ENCODE data around the gene GJD2.

The GJD2 gene

GRCh38 chr15:34786206-34786605 lies 31.4 kb upstream of the GJD2 start:
- Mint-ChIP-seq H3K27ac (no peak overlapping the region), H3K27me3 (peaks cover 24% of the 10 kb centered on the region), H3K36me3 (ENCODE audit: low read depth) (no peaks in the 10 kb centered on the region), H3K9me3 (peaks cover 6% of the 10 kb centered on the region), H3K4me1 (no peaks in the 10 kb centered on the region), H3K4me3 (no peak overlapping the region)
- DNase-seq (no peak), ATAC-seq (no peak)

GRCh38 chr15:34783991-34784390 lies 29.2 kb upstream of the GJD2 start:
- Mint-ChIP-seq H3K4me3 (no peak overlapping the region), H3K27ac (no peak overlapping the region), H3K9me3 (peaks cover 16% of the 10 kb centered on the region), H3K27me3 (peaks cover 13% of the 10 kb centered on the region), H3K36me3 (ENCODE audit: low read depth) (no peaks in the 10 kb centered on the region), H3K4me1 (no peaks in the 10 kb centered on the region)
- ATAC-seq (no peak), DNase-seq (no peak)

- no peaks in the 10 kb centered on the region for H3K36me3 Mint-ChIP-seq (ENCODE audit: low read depth)
- H3K9me3 Mint-ChIP-seq, result peaks cover 16% of the 10 kb centered on the region
- no peaks in the 10 kb centered on the region for H3K4me1 Mint-ChIP-seq
- H3K27me3 Mint-ChIP-seq, result peaks cover 13% of the 10 kb centered on the region
- ATAC-seq (no peak), DNase-seq (no peak)
- no peak overlapping the region for H3K4me3 Mint-ChIP-seq
- H3K27ac Mint-ChIP-seq, result no peak overlapping the region
These were observed 28.6 kb upstream of the GJD2 start for GRCh38 chr15:34783431-34783830.

GRCh38 chr15:34782901-34783300 lies 28.1 kb upstream of the GJD2 start:
- no peak for ATAC-seq
- peaks cover 13% of the 10 kb centered on the region for H3K27me3 Mint-ChIP-seq
- no peak overlapping the region for H3K4me3 Mint-ChIP-seq
- H3K4me1 Mint-ChIP-seq, result no peaks in the 10 kb centered on the region
- DNase-seq, result no peak
- peaks cover 16% of the 10 kb centered on the region for H3K9me3 Mint-ChIP-seq
- H3K36me3 Mint-ChIP-seq (ENCODE audit: low read depth), result no peaks in the 10 kb centered on the region
- H3K27ac Mint-ChIP-seq, result no peak overlapping the region

GRCh38 chr15:34780725-34781124 lies 25.9 kb upstream of the GJD2 start:
- Mint-ChIP-seq H3K9me3 (peaks cover 16% of the 10 kb centered on the region), H3K4me1 (no peaks in the 10 kb centered on the region), H3K36me3 (ENCODE audit: low read depth) (no peaks in the 10 kb centered on the region), H3K4me3 (no peak overlapping the region), H3K27me3 (peaks cover 10% of the 10 kb centered on the region), H3K27ac (no peak overlapping the region)
- no peak for DNase-seq
- ATAC-seq, result no peak

GRCh38 chr15:34776606-34777105 lies 21.9 kb upstream of the GJD2 start:
- ATAC-seq, result no peak
- H3K9me3 Mint-ChIP-seq, result peaks cover 15% of the 10 kb centered on the region
- H3K36me3 Mint-ChIP-seq (ENCODE audit: low read depth), result no peaks in the 10 kb centered on the region
- H3K4me3 Mint-ChIP-seq, result no peak overlapping the region
- peaks cover 15% of the 10 kb centered on the region for H3K27me3 Mint-ChIP-seq
- DNase-seq, result no peak
- H3K27ac Mint-ChIP-seq, result no peak overlapping the region
- no peaks in the 10 kb centered on the region for H3K4me1 Mint-ChIP-seq

GRCh38 chr15:34773917-34774316 lies 19.1 kb upstream of the GJD2 start:
- DNase-seq, result no peak
- Mint-ChIP-seq H3K9me3 (no peaks in the 10 kb centered on the region), H3K4me1 (no peaks in the 10 kb centered on the region), H3K4me3 (no peak overlapping the region), H3K36me3 (ENCODE audit: low read depth) (no peaks in the 10 kb centered on the region), H3K27me3 (peaks cover 12% of the 10 kb centered on the region), H3K27ac (no peak overlapping the region)
- no peak for ATAC-seq

GRCh38 chr15:34773013-34773412 lies 18.2 kb upstream of the GJD2 start:
- Mint-ChIP-seq H3K9me3 (no peaks in the 10 kb centered on the region), H3K4me3 (no peak overlapping the region), H3K27me3 (peaks cover 12% of the 10 kb centered on the region), H3K4me1 (no peaks in the 10 kb centered on the region), H3K36me3 (ENCODE audit: low read depth) (no peaks in the 10 kb centered on the region), H3K27ac (no peak overlapping the region)
- no peak for DNase-seq
- no peak for ATAC-seq

- ATAC-seq, result no peak
- no peaks in the 10 kb centered on the region for H3K36me3 Mint-ChIP-seq (ENCODE audit: low read depth)
- H3K4me3 Mint-ChIP-seq, result no peak overlapping the region
- H3K27me3 Mint-ChIP-seq, result peaks cover 12% of the 10 kb centered on the region
- no peaks in the 10 kb centered on the region for H3K9me3 Mint-ChIP-seq
- no peak for DNase-seq
- H3K4me1 Mint-ChIP-seq, result no peaks in the 10 kb centered on the region
- H3K27ac Mint-ChIP-seq, result no peak overlapping the region
These were observed 17.5 kb upstream of the GJD2 start for GRCh38 chr15:34772312-34772711.

GRCh38 chr15:34769711-34770110 lies 14.9 kb upstream of the GJD2 start:
- ATAC-seq (no peak), DNase-seq (no peak)
- no peak overlapping the region for H3K4me3 Mint-ChIP-seq
- no peaks in the 10 kb centered on the region for H3K4me1 Mint-ChIP-seq
- H3K27me3 Mint-ChIP-seq, result peaks cover 8% of the 10 kb centered on the region
- no peaks in the 10 kb centered on the region for H3K9me3 Mint-ChIP-seq
- H3K27ac Mint-ChIP-seq, result no peak overlapping the region
- H3K36me3 Mint-ChIP-seq (ENCODE audit: low read depth), result no peaks in the 10 kb centered on the region

- H3K4me1 Mint-ChIP-seq, result no peaks in the 10 kb centered on the region
- peaks cover 6% of the 10 kb centered on the region for H3K27me3 Mint-ChIP-seq
- DNase-seq, result no peak
- no peaks in the 10 kb centered on the region for H3K36me3 Mint-ChIP-seq (ENCODE audit: low read depth)
- no peak overlapping the region for H3K27ac Mint-ChIP-seq
- H3K9me3 Mint-ChIP-seq, result no peaks in the 10 kb centered on the region
- H3K4me3 Mint-ChIP-seq, result no peak overlapping the region
- no peak for ATAC-seq
These were observed 13.7 kb upstream of the GJD2 start for GRCh38 chr15:34768530-34768929.

GRCh38 chr15:34765741-34766140 lies 10.9 kb upstream of the GJD2 start:
- DNase-seq, result no peak
- H3K27ac Mint-ChIP-seq, result no peak overlapping the region
- no peaks in the 10 kb centered on the region for H3K36me3 Mint-ChIP-seq (ENCODE audit: low read depth)
- no peak overlapping the region for H3K4me3 Mint-ChIP-seq
- no peaks in the 10 kb centered on the region for H3K9me3 Mint-ChIP-seq
- no peaks in the 10 kb centered on the region for H3K4me1 Mint-ChIP-seq
- H3K27me3 Mint-ChIP-seq, result peaks cover 6% of the 10 kb centered on the region
- ATAC-seq, result no peak

GRCh38 chr15:34760909-34761308 lies 6.1 kb upstream of the GJD2 start:
- ATAC-seq (no peak), DNase-seq (no peak)
- Mint-ChIP-seq H3K27me3 (peaks cover 25% of the 10 kb centered on the region), H3K27ac (no peak overlapping the region), H3K36me3 (ENCODE audit: low read depth) (no peaks in the 10 kb centered on the region), H3K4me1 (no peaks in the 10 kb centered on the region), H3K4me3 (no peak overlapping the region), H3K9me3 (no peaks in the 10 kb centered on the region)

GRCh38 chr15:34759992-34760391 lies 5.2 kb upstream of the GJD2 start:
- Mint-ChIP-seq H3K4me1 (no peaks in the 10 kb centered on the region), H3K27ac (no peak overlapping the region), H3K9me3 (no peaks in the 10 kb centered on the region), H3K36me3 (ENCODE audit: low read depth) (no peaks in the 10 kb centered on the region), H3K27me3 (peaks cover 33% of the 10 kb centered on the region), H3K4me3 (no peak overlapping the region)
- DNase-seq (no peak), ATAC-seq (no peak)

- ATAC-seq, result no peak
- DNase-seq, result no peak
- peaks cover 35% of the 10 kb centered on the region for H3K27me3 Mint-ChIP-seq
- H3K4me1 Mint-ChIP-seq, result no peaks in the 10 kb centered on the region
- H3K27ac Mint-ChIP-seq, result no peak overlapping the region
- H3K36me3 Mint-ChIP-seq (ENCODE audit: low read depth), result no peaks in the 10 kb centered on the region
- no peak overlapping the region for H3K4me3 Mint-ChIP-seq
- no peaks in the 10 kb centered on the region for H3K9me3 Mint-ChIP-seq
These were observed 4.5 kb upstream of the GJD2 start for GRCh38 chr15:34759347-34759746.

- no peak overlapping the region for H3K4me3 Mint-ChIP-seq
- no peaks in the 10 kb centered on the region for H3K9me3 Mint-ChIP-seq
- DNase-seq (no peak), ATAC-seq (no peak)
- H3K36me3 Mint-ChIP-seq (ENCODE audit: low read depth), result no peaks in the 10 kb centered on the region
- H3K27me3 Mint-ChIP-seq, result peaks cover 49% of the 10 kb centered on the region
- H3K27ac Mint-ChIP-seq, result no peak overlapping the region
- H3K4me1 Mint-ChIP-seq, result peaks cover 2% of the 10 kb centered on the region
These were observed 2.5 kb upstream of the GJD2 start for GRCh38 chr15:34757262-34757661.
